NOMO-1 treated with dmso at 0.1 percent for 144 hours (cell line): Measurements from ENCODE around the gene TM7SF3.

ENCODE experiments used
- DNase-seq: peaks from one replicate; lab custom pipeline; 2025; ENCODE audit not compliant: unreplicated experiment; lab: John Stamatoyannopoulos, UW

Gene TM7SF3

DNA sequence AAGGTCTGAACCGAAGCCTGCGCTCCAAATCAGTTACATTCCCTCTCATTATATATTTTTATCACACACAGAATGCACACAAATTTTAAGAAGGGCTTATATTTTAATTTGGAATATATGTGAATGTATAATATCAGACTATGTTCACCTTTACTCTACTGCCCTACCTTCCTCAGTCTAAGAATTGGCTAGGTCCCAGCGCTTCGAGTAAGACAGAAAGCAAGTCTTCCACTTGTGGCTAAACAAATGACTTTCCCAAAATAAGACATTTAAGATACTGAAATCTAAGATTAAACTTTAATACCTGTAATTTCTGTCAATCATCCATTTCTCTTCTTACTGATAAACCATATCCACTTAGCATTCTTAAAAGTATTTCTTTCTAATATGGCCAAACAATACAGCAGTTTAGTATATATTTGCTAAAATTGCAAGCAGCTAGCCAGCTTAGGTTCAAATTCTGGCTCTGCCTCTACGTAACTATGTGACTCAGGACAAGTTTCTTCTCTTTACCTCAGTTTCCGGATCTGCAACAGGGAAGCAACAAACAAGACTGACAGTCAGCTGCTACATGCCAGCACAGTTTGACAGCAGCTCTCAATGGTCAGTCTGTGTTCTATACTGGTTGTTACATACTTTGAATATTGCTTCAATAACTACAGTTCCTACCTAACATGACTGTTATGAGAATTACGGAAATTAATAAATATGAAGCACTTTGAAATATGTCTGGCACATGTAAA is 78.4 kb downstream of the TM7SF3 start:
- no peak for DNase-seq

- DNase-seq: no peak
These were observed 84.6 kb downstream of the TM7SF3 start for GRCh38 chr12:26929590-26929989.

DNA sequence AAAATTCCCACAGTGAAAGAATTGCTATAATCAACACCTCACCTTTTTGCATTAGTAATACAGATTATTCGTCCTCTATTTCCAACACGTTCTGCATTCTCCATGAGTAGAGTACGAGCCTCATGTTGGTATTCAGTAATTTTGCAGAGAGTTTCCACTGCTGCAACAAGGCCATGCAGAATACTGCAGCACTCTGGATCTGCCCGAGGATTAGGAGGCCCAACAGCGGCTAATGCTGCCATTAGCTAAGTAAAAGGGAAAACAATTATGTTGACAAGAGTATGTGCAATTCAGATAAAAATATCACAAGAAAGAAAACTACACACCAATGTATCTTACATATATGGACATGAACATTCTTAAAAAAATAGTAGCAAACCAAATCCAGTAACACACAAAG is 85.5 kb downstream of the TM7SF3 start:
- DNase-seq: no peak
